ENCODE measurements around the gene LPXN. TPM values are rescaled to one million over a fixed set of nuclear protein-coding genes. Genes with fewer than 3 reads are reported as not detected.

Gene LPXN
- total RNA-seq, 1 experiment from 2014 or later: 3.0 TPM

GRCh38 chr11:58596621-58597020 is 21.0 kb upstream of the LPXN start:
- intact Hi-C loops (cut with micrococcal nuclease; ENCODE audit: unreplicated experiment): no loop called here
- in situ Hi-C loops (cut with HindIII; ENCODE audit: low pct_unique_long_range_greater_than_20kb, low sequenced_read_pairs): no loop called here
- ChIA-PET CTCF (no interaction called here), POLR2A (no interaction called here)
- no TSS peak for BruUV-seq (replicated peaks)
- no peaks in the 10 kb centered on the region for H3K27me3 ChIP-seq (ENCODE audit: control insufficient read depth, insufficient read depth, low read length)
- TF ChIP-seq POLR2AphosphoS5 (IDR thresholded peaks at IDR 0.05; ENCODE audit: low read depth, low read length) (no peak), REST (IDR thresholded peaks at IDR 0.05; ENCODE audit: insufficient read depth in 1 of 2, low read depth in 2 of 2, low read length in 1 of 2) (no peak), TCF7L2 (IDR thresholded peaks at IDR 0.05; ENCODE audit: low read depth, low read length) (no peak), CTCF (IDR thresholded peaks at IDR 0.05) (no peak), SIN3A (IDR thresholded peaks at IDR 0.05; ENCODE audit: borderline replicate concordance, insufficient read depth, low read depth, low read length) (no peak)
- H3K27ac ChIP-seq (ENCODE audit: low read length): no peak overlapping the region
- ATAC-seq (no peak), DNase-seq (ENCODE audit: low read depth, low spot score) (no peak)
- no peaks in the 10 kb centered on the region for H3K9me3 ChIP-seq (ENCODE audit: control insufficient read depth, insufficient read depth, low read depth, low read length)
- peaks cover 10% of the 10 kb centered on the region; the same call in 1 of the 2 replicates for H3K4me1 ChIP-seq (ENCODE audit: control insufficient read depth, insufficient read depth, low read length)
- H3K36me3 ChIP-seq (ENCODE audit: control insufficient read depth, insufficient read depth, low read length): no peaks in the 10 kb centered on the region
- no peak overlapping the region for H3K4me3 ChIP-seq (ENCODE audit: low read depth in 2 of 2, low read length in 2 of 2)

GRCh38 chr11:58594826-58595225 is 19.2 kb upstream of the LPXN start:
- intact Hi-C loops (cut with micrococcal nuclease; ENCODE audit: unreplicated experiment) (no loop called here), in situ Hi-C loops (cut with HindIII; ENCODE audit: low pct_unique_long_range_greater_than_20kb, low sequenced_read_pairs) (no loop called here)
- DNase-seq (ENCODE audit: low read depth, low spot score): no peak
- BruUV-seq (replicated peaks): no TSS peak
- H3K4me1 ChIP-seq (ENCODE audit: control insufficient read depth, insufficient read depth, low read length): peaks cover 10% of the 10 kb centered on the region; the same call in 1 of the 2 replicates
- H3K27me3 ChIP-seq (ENCODE audit: control insufficient read depth, insufficient read depth, low read length): no peaks in the 10 kb centered on the region
- no peaks in the 10 kb centered on the region for H3K9me3 ChIP-seq (ENCODE audit: control insufficient read depth, insufficient read depth, low read depth, low read length)
- H3K4me3 ChIP-seq (ENCODE audit: low read depth in 2 of 2, low read length in 2 of 2): no peak overlapping the region
- ChIA-PET POLR2A (no interaction called here), CTCF (no interaction called here)
- no peak overlapping the region for H3K27ac ChIP-seq (ENCODE audit: low read length)
- ATAC-seq: no peak
- no peaks in the 10 kb centered on the region for H3K36me3 ChIP-seq (ENCODE audit: control insufficient read depth, insufficient read depth, low read length)
- TF ChIP-seq CTCF (IDR thresholded peaks at IDR 0.05) (no peak), SIN3A (IDR thresholded peaks at IDR 0.05; ENCODE audit: borderline replicate concordance, insufficient read depth, low read depth, low read length) (no peak), POLR2AphosphoS5 (IDR thresholded peaks at IDR 0.05; ENCODE audit: low read depth, low read length) (no peak), REST (IDR thresholded peaks at IDR 0.05; ENCODE audit: insufficient read depth in 1 of 2, low read depth in 2 of 2, low read length in 1 of 2) (no peak), TCF7L2 (IDR thresholded peaks at IDR 0.05; ENCODE audit: low read depth, low read length) (no peak)

Measured in Panc1 (cell line).